Measurements from ENCODE around the gene PDE4D. TPM values are rescaled to one million over a fixed set of nuclear protein-coding genes. Genes with fewer than 3 reads are reported as not detected.

The PDE4D gene
- total RNA-seq, 1 experiment from 2014 or later, result 11.6 TPM

DNA sequence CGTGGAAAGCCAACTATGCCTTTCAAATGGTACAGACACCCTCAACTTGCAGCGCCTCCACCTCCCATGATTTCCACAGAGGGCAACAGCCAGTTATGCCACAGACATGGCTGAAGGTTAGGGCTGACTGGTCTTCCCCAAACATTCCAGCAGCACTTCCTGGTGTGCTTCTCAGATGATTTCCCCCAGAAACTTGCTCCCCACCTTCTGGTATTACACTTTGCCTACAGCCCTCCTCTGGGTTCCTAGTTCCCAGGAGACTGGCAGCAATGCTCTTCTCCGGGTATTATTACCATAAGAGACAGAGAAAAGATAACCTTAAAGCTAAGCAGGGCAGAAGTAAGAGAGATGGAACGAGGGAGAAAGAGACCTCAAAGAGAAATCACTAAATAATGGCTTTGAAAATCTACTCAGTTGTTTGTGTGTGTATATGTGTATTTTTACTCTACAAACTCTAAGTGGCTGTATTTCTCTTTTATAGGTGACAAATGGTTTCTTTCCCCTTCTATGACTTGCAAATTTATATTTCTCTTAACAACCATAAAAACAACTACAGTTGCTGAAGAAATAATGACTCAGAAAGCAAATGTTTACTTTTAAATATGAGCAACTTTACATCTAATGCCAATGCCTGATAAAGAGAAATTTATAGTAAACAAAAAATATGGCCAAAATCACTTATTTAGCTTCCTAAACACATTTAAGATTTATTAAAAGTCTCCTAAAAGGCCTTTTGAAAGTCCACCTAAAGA lies 133.8 kb downstream of the PDE4D start:
- CTCF ChIA-PET, result interaction anchor here (0.8 to 1.6 kb wide), 2 partner anchors 9 to 13 kb away, joined by 3 to 4 read pairs; no protein-coding TSS in a partner anchor
- Mint-ChIP-seq H3K9me3 (ENCODE audit: low read depth, unreplicated experiment) (no peaks in the 10 kb centered on the region), H3K4me1 (ENCODE audit: low read depth, unreplicated experiment) (peaks cover 30% of the 10 kb centered on the region), H3K27ac (ENCODE audit: unreplicated experiment) (peak overlapping the region; percentile 100), H3K36me3 (ENCODE audit: insufficient read depth, unreplicated experiment) (peaks cover 15% of the 10 kb centered on the region), H3K4me3 (ENCODE audit: low read depth, unreplicated experiment) (peak overlapping the region; percentile 71), H3K27me3 (ENCODE audit: unreplicated experiment) (no peaks in the 10 kb centered on the region)
- intact Hi-C loops (cut with micrococcal nuclease; ENCODE audit: unreplicated experiment), result loop anchor here (10.0 kb wide), 1 partner anchor 165 kb away; no protein-coding TSS in a partner anchor
- TF ChIP-seq, protein P1, sequence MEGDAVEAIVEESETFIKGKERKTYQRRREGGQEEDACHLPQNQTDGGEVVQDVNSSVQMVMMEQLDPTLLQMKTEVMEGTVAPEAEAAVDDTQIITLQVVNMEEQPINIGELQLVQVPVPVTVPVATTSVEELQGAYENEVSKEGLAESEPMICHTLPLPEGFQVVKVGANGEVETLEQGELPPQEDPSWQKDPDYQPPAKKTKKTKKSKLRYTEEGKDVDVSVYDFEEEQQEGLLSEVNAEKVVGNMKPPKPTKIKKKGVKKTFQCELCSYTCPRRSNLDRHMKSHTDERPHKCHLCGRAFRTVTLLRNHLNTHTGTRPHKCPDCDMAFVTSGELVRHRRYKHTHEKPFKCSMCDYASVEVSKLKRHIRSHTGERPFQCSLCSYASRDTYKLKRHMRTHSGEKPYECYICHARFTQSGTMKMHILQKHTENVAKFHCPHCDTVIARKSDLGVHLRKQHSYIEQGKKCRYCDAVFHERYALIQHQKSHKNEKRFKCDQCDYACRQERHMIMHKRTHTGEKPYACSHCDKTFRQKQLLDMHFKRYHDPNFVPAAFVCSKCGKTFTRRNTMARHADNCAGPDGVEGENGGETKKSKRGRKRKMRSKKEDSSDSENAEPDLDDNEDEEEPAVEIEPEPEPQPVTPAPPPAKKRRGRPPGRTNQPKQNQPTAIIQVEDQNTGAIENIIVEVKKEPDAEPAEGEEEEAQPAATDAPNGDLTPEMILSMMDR (IDR thresholded peaks at IDR 0.05; ENCODE audit: unreplicated experiment), result no peak
- BruUV-seq (replicated peaks), result no TSS peak
- DNase-seq, result peak; percentile 63

DNA sequence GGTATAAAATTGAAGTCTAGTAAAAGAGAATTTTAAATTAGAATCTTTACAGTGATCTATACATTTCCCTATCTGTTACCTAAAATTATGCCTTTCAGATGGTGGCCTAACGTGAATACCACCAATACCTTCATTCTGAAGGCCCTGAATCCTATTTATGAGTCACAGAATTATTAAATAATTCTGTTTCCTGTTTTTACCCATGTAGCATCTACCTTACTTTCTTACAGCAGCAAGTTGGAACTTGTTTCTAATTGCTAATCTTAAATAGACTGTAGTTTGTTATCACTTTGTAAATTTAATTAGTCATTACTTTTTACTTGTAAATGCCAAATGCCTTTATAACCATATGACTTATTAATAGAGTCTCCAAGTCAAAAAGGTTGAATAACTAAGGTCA lies 135.0 kb downstream of the PDE4D start:
- Mint-ChIP-seq H3K4me1 (ENCODE audit: low read depth, unreplicated experiment) (peaks cover 33% of the 10 kb centered on the region), H3K27ac (ENCODE audit: unreplicated experiment) (peak overlapping the region; percentile 94), H3K4me3 (ENCODE audit: low read depth, unreplicated experiment) (no peak overlapping the region), H3K9me3 (ENCODE audit: low read depth, unreplicated experiment) (no peaks in the 10 kb centered on the region), H3K27me3 (ENCODE audit: unreplicated experiment) (no peaks in the 10 kb centered on the region), H3K36me3 (ENCODE audit: insufficient read depth, unreplicated experiment) (peaks cover 15% of the 10 kb centered on the region)
- CTCF ChIA-PET, result interaction anchor here (1.6 kb wide), 1 partner anchor 10 kb away, joined by 4 read pairs; no protein-coding TSS in a partner anchor
- no peak for DNase-seq
- intact Hi-C loops (cut with micrococcal nuclease; ENCODE audit: unreplicated experiment), result loop anchor here (10.0 kb wide), 1 partner anchor 164 kb away; no protein-coding TSS in a partner anchor
- TF ChIP-seq, protein P1 (IDR thresholded peaks at IDR 0.05; ENCODE audit: unreplicated experiment), result no peak
- no TSS peak for BruUV-seq (replicated peaks)

DNA sequence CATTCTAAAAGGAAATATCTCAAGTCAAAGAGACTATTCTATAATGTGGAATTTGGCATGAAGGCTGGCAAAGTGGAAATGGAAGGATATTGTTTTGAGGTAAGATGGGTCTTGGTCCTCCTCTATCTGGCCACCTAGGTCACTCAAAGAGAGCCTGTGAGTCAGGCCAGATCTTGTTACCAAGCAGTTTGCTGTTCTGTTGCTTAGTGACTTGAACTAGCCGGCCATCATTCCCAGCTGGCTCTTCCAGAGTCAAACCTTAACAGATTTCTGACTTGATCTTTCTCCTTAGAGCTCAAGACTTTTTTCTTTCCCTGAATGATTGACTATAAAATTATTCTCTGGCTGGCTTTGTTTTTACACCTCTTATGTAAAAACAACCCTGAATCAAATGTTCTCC lies 136.1 kb downstream of the PDE4D start:
- TF ChIP-seq, protein P1 (IDR thresholded peaks at IDR 0.05; ENCODE audit: unreplicated experiment), result no peak
- H3K27me3 Mint-ChIP-seq (ENCODE audit: unreplicated experiment), result no peaks in the 10 kb centered on the region
- DNase-seq, result peak; percentile 43
- peaks cover 15% of the 10 kb centered on the region for H3K36me3 Mint-ChIP-seq (ENCODE audit: insufficient read depth, unreplicated experiment)
- BruUV-seq (replicated peaks), result no TSS peak
- peak overlapping the region; percentile 94 for H3K27ac Mint-ChIP-seq (ENCODE audit: unreplicated experiment)
- no peaks in the 10 kb centered on the region for H3K9me3 Mint-ChIP-seq (ENCODE audit: low read depth, unreplicated experiment)
- peaks cover 39% of the 10 kb centered on the region for H3K4me1 Mint-ChIP-seq (ENCODE audit: low read depth, unreplicated experiment)
- intact Hi-C loops (cut with micrococcal nuclease; ENCODE audit: unreplicated experiment), result loop anchor here (2.0 to 10.0 kb wide), 2 partner anchors 41 to 163 kb away; no protein-coding TSS in a partner anchor
- CTCF ChIA-PET, result interaction anchor here (1.7 kb wide), 1 partner anchor 43 kb away, joined by 4 read pairs; no protein-coding TSS in a partner anchor
- H3K4me3 Mint-ChIP-seq (ENCODE audit: low read depth, unreplicated experiment), result no peak overlapping the region

DNA sequence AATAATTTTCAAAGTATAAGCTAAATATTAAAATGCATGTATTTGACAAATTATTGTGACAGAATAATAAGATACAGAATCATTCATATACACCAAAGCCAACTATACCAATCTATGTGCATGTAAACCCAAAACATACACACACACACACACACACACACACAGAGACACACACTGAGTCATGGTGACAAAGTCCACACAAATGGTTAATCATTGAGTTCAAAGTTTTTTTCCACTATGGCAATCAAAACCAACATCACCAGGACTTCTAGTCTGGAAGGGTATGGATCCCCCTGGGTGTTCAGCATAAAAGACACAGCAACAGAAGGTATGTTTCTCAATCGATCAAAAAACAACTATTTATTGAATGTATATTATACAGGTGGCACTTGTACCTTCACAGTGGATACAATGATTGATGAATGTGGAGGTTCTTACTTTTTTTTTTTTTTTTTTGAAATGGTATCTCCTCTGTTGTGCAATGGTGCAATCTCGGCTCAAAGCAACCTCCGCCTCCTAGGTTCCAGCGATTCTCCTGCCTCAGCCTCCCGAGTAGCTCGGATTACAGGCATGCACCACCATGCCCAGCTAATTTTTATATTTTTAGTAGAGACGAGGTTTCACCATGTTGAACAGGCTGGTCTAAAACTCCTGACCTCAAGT lies 137.0 kb downstream of the PDE4D start:
- TF ChIP-seq, protein P1 (IDR thresholded peaks at IDR 0.05; ENCODE audit: unreplicated experiment), result no peak
- BruUV-seq (replicated peaks), result TSS peak; percentile 55
- Mint-ChIP-seq H3K9me3 (ENCODE audit: low read depth, unreplicated experiment) (no peaks in the 10 kb centered on the region), H3K36me3 (ENCODE audit: insufficient read depth, unreplicated experiment) (peaks cover 15% of the 10 kb centered on the region), H3K4me3 (ENCODE audit: low read depth, unreplicated experiment) (peak overlapping the region; percentile 61), H3K27ac (ENCODE audit: unreplicated experiment) (peak overlapping the region; percentile 94), H3K4me1 (ENCODE audit: low read depth, unreplicated experiment) (peaks cover 39% of the 10 kb centered on the region), H3K27me3 (ENCODE audit: unreplicated experiment) (no peaks in the 10 kb centered on the region)
- CTCF ChIA-PET, result interaction anchor here (0.6 to 1.7 kb wide), 3 partner anchors 36 to 1884 kb away, joined by 4 to 5 read pairs (median 4); no protein-coding TSS in a partner anchor
- intact Hi-C loops (cut with micrococcal nuclease; ENCODE audit: unreplicated experiment), result loop anchor here (2.0 to 10.0 kb wide), 2 partner anchors 42 to 162 kb away; no protein-coding TSS in a partner anchor
- peak; percentile 53 for DNase-seq

All from Calu3 (cell line).